ENCODE measurements around the gene LRMDA. TPM values are rescaled to one million over a fixed set of nuclear protein-coding genes. Genes with fewer than 3 reads are reported as not detected.

The LRMDA gene
- total RNA-seq, 1 experiment from 2014 or later: 4.8 TPM

GRCh38 chr10:75638752-75639151 is 207.3 kb downstream of the LRMDA start:
- ATAC-seq (no peak), DNase-seq (ENCODE audit: low read depth, low spot score) (no peak)
- intact Hi-C loops (cut with micrococcal nuclease): no loop called here
- Histone ChIP-seq H2AFZ (ENCODE audit: low read depth, low read length, poor library complexity, severe bottlenecking) (no peak overlapping the region), H3K27me3 (ENCODE audit: insufficient read depth, low read length) (peaks cover 45% of the 10 kb centered on the region), H4K20me1 (ENCODE audit: insufficient read depth) (no peaks in the 10 kb centered on the region), H3K27ac (ENCODE audit: low read depth, low read length) (no peak overlapping the region), H3K9me2 (ENCODE audit: insufficient read depth) (no peaks in the 10 kb centered on the region), H3K4me1 (ENCODE audit: control insufficient read depth in 1 of 2, insufficient read depth in 2 of 2, low read length in 2 of 2) (no peaks in the 10 kb centered on the region), H3K79me2 (ENCODE audit: insufficient read depth, low read length) (no peaks in the 10 kb centered on the region), H3K9me3 (ENCODE audit: control insufficient read depth in 1 of 2, insufficient read depth in 1 of 2, low read depth in 1 of 2, low read length in 2 of 2) (no peaks in the 10 kb centered on the region), H3K4me2 (ENCODE audit: low read length) (no peak overlapping the region), H3K9ac (ENCODE audit: low read length) (no peak overlapping the region), H3K36me3 (ENCODE audit: control insufficient read depth in 1 of 2, insufficient read depth in 2 of 2, low read length in 2 of 2) (no peaks in the 10 kb centered on the region), H3K4me3 (replicated peaks in 1 of 2; ENCODE audit: low read depth in 1 of 2, low read length in 2 of 2) (no peak overlapping the region)
- no TSS peak for BruUV-seq (replicated peaks)
- RAD21 ChIA-PET (ENCODE audit: low non-redundant PET in 1 of 2, low total read pairs in 2 of 2, uncharacterized antibody in 2 of 2, unreplicated experiment in 2 of 2): no interaction called here
- CTCF ChIA-PET: no interaction called here
- POLR2A ChIA-PET: no interaction called here
- TF ChIP-seq TCF7L2 (IDR thresholded peaks at IDR 0.05; ENCODE audit: borderline replicate concordance, extremely low read depth, insufficient read depth, insufficient read length) (no peak), YY1 (IDR thresholded peaks at IDR 0.05; ENCODE audit: extremely low read depth, insufficient replicate concordance, low read depth, low read length) (no peak), POLR2A (IDR thresholded peaks at IDR 0.05; ENCODE audit: borderline replicate concordance, extremely low read depth, insufficient read depth, insufficient read length) (no peak), EZH2 (IDR thresholded peaks at IDR 0.05) (no peak), SP1 (IDR thresholded peaks at IDR 0.05; ENCODE audit: low read depth) (no peak), ZNF274 (IDR thresholded peaks at IDR 0.05; ENCODE audit: low read depth, low read length) (no peak), SIN3A (IDR thresholded peaks at IDR 0.05; ENCODE audit: low read depth) (no peak), CEBPB (IDR thresholded peaks at IDR 0.05; ENCODE audit: low read depth) (no peak), EZH2phosphoT487 (IDR thresholded peaks at IDR 0.05; ENCODE audit: borderline replicate concordance) (no peak), FOSL1 (IDR thresholded peaks at IDR 0.05; ENCODE audit: low read depth) (no peak), EGR1 (IDR thresholded peaks at IDR 0.05; ENCODE audit: low read depth) (no peak), JUND (IDR thresholded peaks at IDR 0.05) (no peak), ZFX (IDR thresholded peaks at IDR 0.05) (no peak), SRF (IDR thresholded peaks at IDR 0.05; ENCODE audit: low read depth) (no peak), CBX3 (IDR thresholded peaks at IDR 0.05; ENCODE audit: low read depth) (no peak), ELF1 (IDR thresholded peaks at IDR 0.05; ENCODE audit: borderline replicate concordance, low read depth) (no peak)
- TF ChIP-seq, protein P1, sequence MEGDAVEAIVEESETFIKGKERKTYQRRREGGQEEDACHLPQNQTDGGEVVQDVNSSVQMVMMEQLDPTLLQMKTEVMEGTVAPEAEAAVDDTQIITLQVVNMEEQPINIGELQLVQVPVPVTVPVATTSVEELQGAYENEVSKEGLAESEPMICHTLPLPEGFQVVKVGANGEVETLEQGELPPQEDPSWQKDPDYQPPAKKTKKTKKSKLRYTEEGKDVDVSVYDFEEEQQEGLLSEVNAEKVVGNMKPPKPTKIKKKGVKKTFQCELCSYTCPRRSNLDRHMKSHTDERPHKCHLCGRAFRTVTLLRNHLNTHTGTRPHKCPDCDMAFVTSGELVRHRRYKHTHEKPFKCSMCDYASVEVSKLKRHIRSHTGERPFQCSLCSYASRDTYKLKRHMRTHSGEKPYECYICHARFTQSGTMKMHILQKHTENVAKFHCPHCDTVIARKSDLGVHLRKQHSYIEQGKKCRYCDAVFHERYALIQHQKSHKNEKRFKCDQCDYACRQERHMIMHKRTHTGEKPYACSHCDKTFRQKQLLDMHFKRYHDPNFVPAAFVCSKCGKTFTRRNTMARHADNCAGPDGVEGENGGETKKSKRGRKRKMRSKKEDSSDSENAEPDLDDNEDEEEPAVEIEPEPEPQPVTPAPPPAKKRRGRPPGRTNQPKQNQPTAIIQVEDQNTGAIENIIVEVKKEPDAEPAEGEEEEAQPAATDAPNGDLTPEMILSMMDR (IDR thresholded peaks at IDR 0.05 in 2 of 3, conservative IDR thresholded peaks at IDR 0.05 in 1 of 3; ENCODE audit: borderline replicate concordance in 1 of 3, insufficient read depth in 1 of 3, low read depth in 2 of 3, low read length in 2 of 3): no peak
- TF ChIP-seq, protein P2, sequence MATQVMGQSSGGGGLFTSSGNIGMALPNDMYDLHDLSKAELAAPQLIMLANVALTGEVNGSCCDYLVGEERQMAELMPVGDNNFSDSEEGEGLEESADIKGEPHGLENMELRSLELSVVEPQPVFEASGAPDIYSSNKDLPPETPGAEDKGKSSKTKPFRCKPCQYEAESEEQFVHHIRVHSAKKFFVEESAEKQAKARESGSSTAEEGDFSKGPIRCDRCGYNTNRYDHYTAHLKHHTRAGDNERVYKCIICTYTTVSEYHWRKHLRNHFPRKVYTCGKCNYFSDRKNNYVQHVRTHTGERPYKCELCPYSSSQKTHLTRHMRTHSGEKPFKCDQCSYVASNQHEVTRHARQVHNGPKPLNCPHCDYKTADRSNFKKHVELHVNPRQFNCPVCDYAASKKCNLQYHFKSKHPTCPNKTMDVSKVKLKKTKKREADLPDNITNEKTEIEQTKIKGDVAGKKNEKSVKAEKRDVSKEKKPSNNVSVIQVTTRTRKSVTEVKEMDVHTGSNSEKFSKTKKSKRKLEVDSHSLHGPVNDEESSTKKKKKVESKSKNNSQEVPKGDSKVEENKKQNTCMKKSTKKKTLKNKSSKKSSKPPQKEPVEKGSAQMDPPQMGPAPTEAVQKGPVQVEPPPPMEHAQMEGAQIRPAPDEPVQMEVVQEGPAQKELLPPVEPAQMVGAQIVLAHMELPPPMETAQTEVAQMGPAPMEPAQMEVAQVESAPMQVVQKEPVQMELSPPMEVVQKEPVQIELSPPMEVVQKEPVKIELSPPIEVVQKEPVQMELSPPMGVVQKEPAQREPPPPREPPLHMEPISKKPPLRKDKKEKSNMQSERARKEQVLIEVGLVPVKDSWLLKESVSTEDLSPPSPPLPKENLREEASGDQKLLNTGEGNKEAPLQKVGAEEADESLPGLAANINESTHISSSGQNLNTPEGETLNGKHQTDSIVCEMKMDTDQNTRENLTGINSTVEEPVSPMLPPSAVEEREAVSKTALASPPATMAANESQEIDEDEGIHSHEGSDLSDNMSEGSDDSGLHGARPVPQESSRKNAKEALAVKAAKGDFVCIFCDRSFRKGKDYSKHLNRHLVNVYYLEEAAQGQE (IDR thresholded peaks at IDR 0.05; ENCODE audit: low read depth): no peak
- TF ChIP-seq, protein P3, sequence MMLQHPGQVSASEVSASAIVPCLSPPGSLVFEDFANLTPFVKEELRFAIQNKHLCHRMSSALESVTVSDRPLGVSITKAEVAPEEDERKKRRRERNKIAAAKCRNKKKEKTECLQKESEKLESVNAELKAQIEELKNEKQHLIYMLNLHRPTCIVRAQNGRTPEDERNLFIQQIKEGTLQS (IDR thresholded peaks at IDR 0.05): no peak

All from HCT116 (cell line).